ENCODE measurements around the gene TRRAP.

TRRAP gene

DNA sequence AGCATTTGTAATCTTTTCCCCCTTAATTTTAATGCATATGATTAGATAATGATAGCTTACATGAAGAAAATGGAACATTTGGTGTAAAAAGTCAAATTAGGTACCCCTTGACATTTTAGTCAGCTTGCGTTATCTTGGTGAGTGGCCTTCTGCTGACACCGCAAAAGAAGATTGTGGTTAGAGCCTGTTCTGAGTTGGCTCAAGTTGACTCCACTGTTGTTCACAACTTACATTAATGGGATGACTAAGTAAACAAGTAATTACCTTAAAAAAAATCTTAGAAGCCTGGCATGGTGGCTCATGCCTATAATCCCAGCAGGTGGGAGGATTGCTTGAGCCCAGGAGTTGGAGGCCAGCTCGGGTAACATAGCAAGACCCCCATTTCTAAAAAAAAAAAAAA is 24.2 kb downstream of the TRRAP start:
- DNase-seq (ENCODE audit: low spot score): no peak

- no peak for DNase-seq (ENCODE audit: low spot score)
Observed at GRCh38 chr7:98903246-98903645, 24.9 kb downstream of the TRRAP start.

DNA sequence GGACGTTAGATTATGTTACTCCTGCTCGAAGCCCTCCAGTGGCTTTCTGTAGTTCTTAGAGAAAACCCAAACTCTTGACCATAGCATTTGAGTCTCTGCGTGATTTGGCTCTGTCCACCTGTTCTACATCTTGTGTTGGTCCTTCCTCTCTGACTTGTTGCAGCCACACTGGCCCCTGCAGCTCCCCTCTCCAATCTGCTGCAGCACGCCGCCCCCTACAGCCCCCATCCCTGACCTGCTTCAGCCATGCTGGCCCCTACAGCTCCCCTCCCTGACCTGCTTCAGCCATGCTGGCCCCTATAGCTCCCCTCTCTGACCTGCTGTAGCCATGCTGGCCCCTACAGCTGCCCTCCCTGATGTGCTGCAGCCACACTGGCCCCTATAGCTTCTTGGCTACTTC is 29.2 kb downstream of the TRRAP start:
- no peak for DNase-seq (ENCODE audit: low spot score)

DNA sequence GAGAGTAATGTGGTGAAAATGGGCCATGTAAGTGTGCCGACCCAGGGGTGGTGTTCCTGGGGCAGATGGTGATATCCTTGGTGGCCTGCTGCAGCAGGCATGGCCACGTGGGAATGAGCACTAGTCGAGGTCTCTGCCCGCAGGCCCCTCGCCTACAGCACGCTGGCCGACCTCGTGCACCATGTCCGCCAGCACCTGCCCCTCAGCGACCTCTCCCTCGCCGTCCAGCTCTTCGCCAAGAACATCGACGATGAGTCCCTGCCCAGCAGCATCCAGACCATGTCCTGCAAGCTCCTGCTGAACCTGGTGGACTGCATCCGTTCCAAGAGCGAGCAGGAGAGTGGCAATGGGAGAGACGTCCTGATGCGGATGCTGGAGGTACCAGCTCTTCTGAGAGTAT is 30.3 kb downstream of the TRRAP start:
- no peak for DNase-seq (ENCODE audit: low spot score)

DNA sequence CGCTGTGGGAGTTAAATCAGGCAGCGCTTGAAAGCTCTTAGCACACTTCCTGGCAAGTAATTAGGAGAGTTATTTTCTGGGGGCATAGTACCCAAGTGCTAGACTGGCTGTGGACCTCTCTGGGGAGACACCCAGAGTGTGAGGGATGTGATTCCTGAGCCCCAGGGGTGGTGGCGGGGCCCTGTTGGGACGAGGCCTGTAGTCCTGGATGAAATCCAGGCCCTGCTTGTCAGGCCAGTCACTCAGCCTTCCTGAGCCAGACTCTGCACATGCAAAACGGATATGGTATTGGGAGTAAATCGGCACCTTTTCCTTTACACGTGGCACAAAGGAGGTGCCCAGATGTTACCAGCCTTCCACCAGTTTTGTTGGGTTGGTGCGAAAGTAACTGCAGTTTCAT is 31.2 kb downstream of the TRRAP start:
- no peak for DNase-seq (ENCODE audit: low spot score)

- no peak for DNase-seq (ENCODE audit: low spot score)
Observed at GRCh38 chr7:98910427-98910826, 32.1 kb downstream of the TRRAP start.

GRCh38 chr7:98911916-98912315 is 33.6 kb downstream of the TRRAP start:
- DNase-seq (ENCODE audit: low spot score): no peak

- no peak for DNase-seq (ENCODE audit: low spot score)
Observed at GRCh38 chr7:98913026-98913425, 34.7 kb downstream of the TRRAP start.

DNA sequence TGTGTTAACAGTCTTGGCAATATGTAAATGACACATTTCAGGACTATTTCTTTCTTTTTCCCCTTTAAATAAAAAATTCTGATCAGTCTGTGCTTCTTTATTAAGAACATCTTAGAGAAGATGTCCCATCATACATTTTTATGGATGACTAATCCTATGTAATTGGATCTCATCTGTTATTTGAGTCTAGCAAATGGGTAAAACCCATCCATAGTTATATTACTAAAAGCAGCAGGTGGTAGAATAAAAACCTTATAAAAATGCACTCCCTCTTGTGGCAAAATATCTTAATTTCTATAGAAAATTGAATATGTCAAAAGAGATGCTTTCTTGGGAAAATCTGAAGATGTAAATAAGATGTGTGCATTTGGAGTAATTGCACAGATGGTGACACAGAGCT is 35.3 kb downstream of the TRRAP start:
- no peak for DNase-seq (ENCODE audit: low spot score)

DNA sequence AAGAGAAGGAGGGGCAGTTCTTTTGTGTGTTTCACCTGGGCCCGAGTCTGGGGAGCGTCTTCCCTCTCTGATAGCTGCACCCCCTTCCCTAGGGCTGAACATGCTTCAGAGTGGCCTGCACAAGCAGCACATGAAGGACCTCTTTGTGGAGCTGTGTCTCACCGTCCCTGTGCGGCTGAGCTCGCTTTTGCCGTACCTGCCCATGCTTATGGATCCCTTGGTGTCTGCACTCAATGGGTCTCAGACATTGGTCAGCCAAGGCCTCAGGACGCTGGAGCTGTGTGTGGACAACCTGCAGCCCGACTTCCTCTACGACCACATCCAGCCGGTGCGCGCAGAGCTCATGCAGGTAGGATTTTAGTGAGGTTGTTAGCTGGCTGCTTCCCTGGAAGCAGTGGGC is 39.0 kb downstream of the TRRAP start:
- no peak for DNase-seq (ENCODE audit: low spot score)

DNA sequence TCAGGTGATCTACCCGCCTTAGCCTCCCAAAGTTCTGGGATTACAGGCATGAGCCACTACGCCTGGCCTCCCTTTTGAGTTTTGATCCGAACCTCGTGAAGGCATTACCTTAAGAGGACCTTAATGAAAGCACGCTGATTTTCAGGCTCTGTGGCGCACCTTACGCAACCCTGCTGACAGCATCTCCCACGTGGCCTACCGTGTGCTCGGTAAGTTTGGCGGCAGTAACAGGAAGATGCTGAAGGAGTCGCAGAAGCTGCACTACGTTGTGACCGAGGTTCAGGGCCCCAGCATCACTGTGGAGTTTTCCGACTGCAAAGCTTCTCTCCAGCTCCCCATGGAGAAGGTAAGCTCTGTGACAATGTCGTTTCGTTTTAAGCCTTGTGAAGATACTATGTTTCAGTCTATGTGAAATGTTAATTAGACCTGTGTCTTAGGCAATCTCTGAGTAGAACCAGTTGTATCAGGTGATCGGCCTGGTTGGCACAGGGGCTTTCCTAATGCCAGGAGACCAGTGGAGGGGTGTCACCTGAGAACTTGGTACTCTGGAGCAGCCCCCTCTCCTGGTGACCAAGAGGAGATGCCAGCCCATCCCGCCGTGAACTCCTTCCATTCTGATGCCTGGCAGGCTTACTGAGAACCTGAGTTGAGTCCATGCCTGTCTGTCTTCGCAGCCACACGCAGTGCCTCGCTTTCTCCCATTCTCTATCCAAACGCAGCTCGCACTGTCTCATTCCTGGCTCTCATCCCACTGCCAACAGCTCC is 43.5 kb downstream of the TRRAP start:
- DNase-seq (ENCODE audit: low spot score): no peak

DNA sequence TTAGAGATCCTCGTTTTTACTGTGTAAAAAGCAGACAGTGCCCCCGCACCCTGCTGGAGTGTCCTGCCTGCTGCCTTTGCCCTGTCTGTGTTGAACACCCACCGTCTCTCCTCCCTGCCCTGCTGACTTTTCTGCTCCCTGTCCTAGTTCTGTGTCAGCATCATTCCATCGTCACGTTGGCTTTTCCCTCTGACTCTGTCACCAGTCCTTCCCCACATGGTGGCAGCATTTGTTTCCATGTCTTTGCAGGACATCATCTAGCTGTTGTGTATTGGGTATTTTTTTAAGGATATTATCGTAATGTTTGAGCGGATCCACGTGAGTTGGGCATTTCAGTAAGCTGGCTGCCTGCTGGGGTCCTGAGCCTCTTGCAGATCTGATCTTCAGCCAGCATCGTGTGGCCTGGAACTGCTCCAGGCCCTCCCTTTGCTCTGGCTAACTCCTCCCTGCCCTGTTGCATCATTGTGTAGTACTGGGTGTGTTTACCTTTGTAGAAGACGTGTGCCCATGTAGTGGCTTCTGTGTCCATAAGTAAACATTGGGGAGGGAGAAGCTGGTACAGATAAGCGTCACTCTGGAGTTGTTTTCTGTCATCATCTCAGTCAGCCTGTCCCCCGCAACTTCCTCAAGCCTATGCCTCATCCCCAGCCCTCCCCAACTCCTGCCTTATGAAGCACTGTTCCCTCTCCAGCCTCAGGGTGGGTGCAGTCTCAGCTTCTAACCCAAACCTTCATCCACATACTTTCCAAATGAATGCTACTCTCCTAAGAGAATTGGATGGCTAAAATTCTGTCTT is 44.3 kb downstream of the TRRAP start:
- peak; percentile 71 for DNase-seq (ENCODE audit: low spot score)

DNA sequence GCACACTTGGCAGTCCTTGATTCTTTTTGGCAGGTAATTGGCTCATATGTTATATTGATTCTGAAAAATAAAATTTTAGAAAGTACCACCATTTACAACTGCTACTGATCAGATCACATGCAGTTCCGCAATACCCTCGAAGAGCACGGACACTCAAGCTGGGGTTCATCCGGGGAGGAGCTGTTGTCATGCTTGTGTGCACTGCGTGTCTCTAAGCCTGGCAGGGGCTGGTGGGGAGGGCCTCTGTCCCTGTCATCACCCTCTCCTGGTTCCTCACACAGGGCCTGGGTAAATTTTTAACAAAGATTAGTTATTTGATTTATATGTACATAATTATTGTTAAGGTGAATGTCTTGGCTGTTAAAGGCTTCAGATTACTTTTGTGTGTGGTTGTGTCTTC is 45.2 kb downstream of the TRRAP start:
- DNase-seq (ENCODE audit: low spot score): no peak

DNA sequence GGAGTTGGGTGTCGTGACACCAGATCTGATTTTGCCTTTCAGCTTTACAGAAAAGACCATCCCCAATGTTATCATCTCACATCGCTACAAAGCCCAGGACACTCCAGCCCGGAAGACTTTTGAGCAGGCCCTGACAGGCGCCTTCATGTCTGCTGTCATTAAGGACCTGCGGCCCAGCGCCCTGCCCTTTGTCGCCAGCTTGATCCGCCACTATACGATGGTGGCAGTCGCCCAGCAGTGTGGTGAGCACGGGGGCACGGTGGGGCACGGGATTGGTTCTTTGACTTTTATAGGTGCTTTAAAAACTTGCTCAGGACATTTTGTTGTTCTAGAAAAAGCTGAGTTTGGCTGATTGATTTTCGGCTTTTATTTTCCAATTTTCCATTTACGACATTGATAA is 48.8 kb downstream of the TRRAP start:
- DNase-seq (ENCODE audit: low spot score): no peak

GRCh38 chr7:98930464-98930863 is 52.1 kb downstream of the TRRAP start:
- no peak for DNase-seq (ENCODE audit: low spot score)

DNA sequence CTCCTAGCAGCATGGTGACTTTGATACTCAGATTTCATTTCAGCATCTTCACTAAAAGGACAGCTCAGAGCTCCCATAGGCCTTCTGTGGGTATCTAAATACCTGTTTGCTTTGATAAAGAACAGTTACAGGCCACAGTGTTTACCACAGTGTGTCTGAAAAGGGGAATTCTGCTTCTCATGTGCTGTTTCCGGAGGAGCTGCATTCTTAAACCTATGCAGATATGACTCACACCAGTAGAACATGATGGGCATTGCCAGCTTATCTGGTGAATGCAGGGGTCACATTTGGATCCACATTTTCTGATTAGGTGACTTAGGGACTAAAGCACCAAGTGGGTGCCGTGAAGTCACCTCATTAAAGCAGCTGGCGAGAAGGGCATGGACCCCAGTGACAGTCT is 52.6 kb downstream of the TRRAP start:
- no peak for DNase-seq (ENCODE audit: low spot score)

DNA sequence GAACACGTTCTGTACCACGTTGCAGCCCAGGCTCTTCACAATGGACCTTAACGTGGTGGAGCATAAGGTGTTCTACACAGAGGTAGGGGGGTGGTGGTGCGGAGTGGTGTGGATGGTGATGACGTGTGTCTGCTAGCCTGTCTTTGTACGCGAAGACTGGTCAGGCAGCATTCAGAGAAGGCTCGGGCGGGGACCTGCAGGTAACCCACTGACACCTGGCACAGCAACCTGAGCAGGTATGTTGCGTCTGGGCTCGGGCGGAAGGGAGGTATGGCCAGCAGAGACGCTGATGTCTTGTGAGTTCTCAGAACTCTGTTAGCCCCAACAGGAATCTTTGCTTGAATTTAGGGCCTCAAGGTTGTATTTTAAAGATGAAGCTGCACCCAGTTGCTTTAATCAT is 55.0 kb downstream of the TRRAP start:
- no peak for DNase-seq (ENCODE audit: low spot score)

DNA sequence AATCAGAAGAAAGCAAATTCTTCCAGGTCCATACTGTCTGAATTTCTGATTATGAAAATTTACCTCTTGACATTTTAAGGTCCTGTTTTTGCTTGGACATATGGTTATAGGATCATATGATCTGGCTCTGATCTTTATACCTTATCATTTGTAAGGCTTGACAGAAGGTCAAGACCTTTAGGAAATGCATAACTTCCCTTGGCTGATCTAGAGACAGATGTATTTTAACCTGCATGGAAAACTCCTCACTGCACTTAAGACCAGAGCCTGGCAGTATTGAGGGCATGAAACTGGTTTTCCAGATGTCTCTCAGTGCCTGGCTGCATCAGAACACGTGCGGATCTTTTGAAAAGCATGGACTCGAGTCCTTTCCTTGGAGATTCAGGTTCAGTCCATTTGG is 55.9 kb downstream of the TRRAP start:
- DNase-seq (ENCODE audit: low spot score): no peak

GRCh38 chr7:98935811-98936210 is 57.5 kb downstream of the TRRAP start:
- no peak for DNase-seq (ENCODE audit: low spot score)

GRCh38 chr7:98943336-98943735 is 65.0 kb downstream of the TRRAP start:
- DNase-seq (ENCODE audit: low spot score): no peak

GRCh38 chr7:98944386-98944785 is 66.1 kb downstream of the TRRAP start:
- no peak for DNase-seq (ENCODE audit: low spot score)

DNA sequence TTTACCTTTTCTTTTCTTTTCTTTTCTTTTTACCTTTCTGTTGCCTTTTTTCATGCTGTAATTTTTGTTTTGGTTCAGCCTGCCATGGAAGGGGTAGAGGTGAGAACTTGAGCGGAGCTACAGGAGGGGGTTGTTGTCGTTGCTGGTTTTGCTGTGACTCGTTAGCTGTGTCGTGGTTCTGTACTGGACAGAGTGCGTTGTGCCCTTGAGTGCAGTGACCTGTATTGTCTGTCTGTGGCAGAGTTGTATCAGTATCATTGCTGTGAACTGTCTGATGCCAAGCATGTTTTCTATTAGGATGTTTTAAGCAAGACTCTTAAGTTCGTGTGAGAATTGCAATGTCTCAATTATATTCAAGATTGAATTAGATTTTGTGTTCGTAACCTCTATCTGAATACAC is 67.5 kb downstream of the TRRAP start:
- no peak for DNase-seq (ENCODE audit: low spot score)

DNA sequence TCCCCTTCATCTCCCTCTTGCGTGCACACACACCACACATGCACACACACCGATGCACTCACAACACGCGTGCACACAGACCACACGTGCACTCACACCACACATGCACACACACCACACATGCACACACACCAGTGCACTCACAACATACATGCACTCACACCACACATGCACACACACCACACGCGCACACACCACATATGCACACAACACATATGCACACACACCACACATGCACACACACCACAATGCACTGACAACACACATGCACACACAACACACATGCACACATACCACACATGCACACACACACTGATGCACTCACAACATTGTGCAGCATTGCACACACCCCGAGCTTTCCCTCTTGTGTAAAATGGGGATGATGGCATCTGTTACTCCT is 68.1 kb downstream of the TRRAP start:
- DNase-seq (ENCODE audit: low spot score): no peak

Data from AG08395 (cell line).